MCF 10A (cell line): ENCODE results near the gene ATOX1. TPM values are rescaled to one million over a fixed set of nuclear protein-coding genes. Genes with fewer than 3 reads are reported as not detected.

Experiments used
- BruUV-seq: library from RNA; stranded (reverse); fragments of 400-500 nt; replicated peaks from 2 replicates; lab custom pipeline; 2021; lab: Mats Ljungman, UMichigan
- CTCF ChIA-PET: fragments of 300-600 bp; sonication (Branson Sonifier 250); formaldehyde crosslinking; extraction: SDS; loops from one replicate; lab custom pipeline; 2021; ENCODE audit warnings: antibody characterized with exemption, inconsistent platforms; lab: Yijun Ruan, JAX
- POLR2A ChIA-PET: fragments of 300-600, 350-650 bp; sonication (Branson Sonifier 250); formaldehyde crosslinking; extraction: SDS; loops from one replicate; lab custom pipeline; 2020; ENCODE audit warnings: antibody characterized with exemption, inconsistent platforms; lab: Yijun Ruan, JAX
- DNase-seq: peaks from one replicate; pipeline ENCODE4 v3.0.0-alpha.2; 2018; ENCODE audit not compliant: unreplicated experiment
- H3K27ac Mint-ChIP-seq: one replicate; pipeline ENCODE4 v1.8.0; 2022; ENCODE audit warnings: mild to moderate bottlenecking, low read depth, mixed read lengths; ENCODE audit not compliant: unreplicated experiment
- H3K27me3 Mint-ChIP-seq: one replicate; pipeline ENCODE4 v1.8.0; 2022; ENCODE audit warnings: mixed read lengths; ENCODE audit not compliant: insufficient read depth, unreplicated experiment
- H3K36me3 Mint-ChIP-seq: one replicate; pipeline ENCODE4 v1.8.0; 2022; ENCODE audit warnings: mild to moderate bottlenecking, moderate library complexity, mixed read lengths; ENCODE audit not compliant: insufficient read depth, unreplicated experiment
- H3K4me1 Mint-ChIP-seq: one replicate; pipeline ENCODE4 v1.8.0; 2022; ENCODE audit warnings: mixed read lengths; ENCODE audit not compliant: insufficient read depth, unreplicated experiment
- H3K4me3 Mint-ChIP-seq: one replicate; pipeline ENCODE4 v1.8.0; 2022; ENCODE audit warnings: mild to moderate bottlenecking, moderate library complexity, mixed read lengths; ENCODE audit not compliant: unreplicated experiment
- H3K9me3 Mint-ChIP-seq: one replicate; pipeline ENCODE4 v1.8.0; 2022; ENCODE audit warnings: mixed read lengths; ENCODE audit not compliant: unreplicated experiment
- CTCF ChIP-seq: fragments of 200-600 bp; IDR thresholded peaks from one replicate; pipeline ENCODE4 v1.8.0; 2022; ENCODE audit warnings: antibody characterized with exemption, mild to moderate bottlenecking; ENCODE audit not compliant: unreplicated experiment
- intact Hi-C: fragments of 100-400 bp; cut with micrococcal nuclease; formaldehyde crosslinking; loops from 2 replicates; pipeline ENCODE4 v1.14.1; 2022
- total RNA-seq: library from RNA; stranded (reverse); gene quantifications from 2 replicates; pipeline ENCODE4 v1.2.3, GENCODE V29; 2022

Gene ATOX1
- total RNA-seq, 1 experiment from 2014 or later, result 155 TPM

DNA sequence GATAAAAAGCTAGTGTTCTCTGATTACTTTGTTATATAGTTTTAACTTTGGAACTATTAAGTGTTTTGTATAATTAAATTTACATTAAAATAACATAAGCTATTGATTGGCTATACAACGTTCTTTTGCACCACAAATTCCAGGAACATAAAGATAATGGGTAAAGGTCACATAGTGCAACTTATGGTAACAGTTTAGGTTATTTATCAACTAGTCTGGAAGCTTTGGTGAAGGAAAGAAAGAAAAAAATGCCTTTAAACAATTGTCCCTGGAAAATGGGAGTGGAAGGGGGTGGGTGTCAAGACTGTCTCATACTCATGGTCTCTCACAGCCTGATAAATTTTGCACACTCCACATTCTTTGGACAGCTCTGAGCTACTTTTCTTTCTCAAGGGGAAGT is 54.7 kb downstream of the ATOX1 start:
- intact Hi-C loops, result no loop called here
- H3K4me3 Mint-ChIP-seq, result no peak overlapping the region
- ChIA-PET CTCF (interaction anchor here (0.8 to 11.4 kb wide), 9 partner anchors 13 to 52 kb away, joined by 3 to 68 read pairs (median 5); no protein-coding TSS in a partner anchor), POLR2A (interaction anchor here (0.8 to 1.3 kb wide), 5 partner anchors 21 to 69 kb away, joined by 3 to 4 read pairs (median 3); partner anchors contain the start of gene G3BP1)
- no peak overlapping the region for H3K27ac Mint-ChIP-seq
- H3K27me3 Mint-ChIP-seq, result no peaks in the 10 kb centered on the region
- peaks cover 16% of the 10 kb centered on the region for H3K4me1 Mint-ChIP-seq
- no peak for TF ChIP-seq CTCF
- no peak for DNase-seq
- no peaks in the 10 kb centered on the region for H3K9me3 Mint-ChIP-seq
- no TSS peak for BruUV-seq
- H3K36me3 Mint-ChIP-seq, result no peaks in the 10 kb centered on the region

DNA sequence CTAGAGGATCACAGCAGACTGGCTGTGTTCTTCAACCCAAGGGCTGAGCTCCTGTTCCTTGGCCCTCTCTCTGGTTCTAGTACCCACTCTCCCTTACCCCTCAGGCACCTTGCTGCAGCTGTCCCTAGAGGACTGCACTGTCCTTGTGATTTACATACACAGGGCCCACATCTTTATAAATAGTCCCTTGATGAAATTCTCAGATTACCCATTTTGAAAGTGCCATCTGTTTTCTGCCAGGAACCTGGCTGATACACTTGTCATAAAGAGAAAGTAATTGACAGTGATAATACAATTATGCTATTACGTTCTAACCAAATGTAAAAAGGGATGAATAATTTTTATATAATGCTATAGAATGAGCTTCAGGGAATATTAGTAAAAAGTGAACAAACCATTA is 55.2 kb downstream of the ATOX1 start:
- Mint-ChIP-seq H3K9me3 (no peaks in the 10 kb centered on the region), H3K4me3 (no peak overlapping the region), H3K27ac (no peak overlapping the region), H3K36me3 (no peaks in the 10 kb centered on the region), H3K27me3 (no peaks in the 10 kb centered on the region), H3K4me1 (peaks cover 18% of the 10 kb centered on the region)
- TF ChIP-seq CTCF, result no peak
- ChIA-PET POLR2A (interaction anchor here (0.6 to 1.3 kb wide), 6 partner anchors 9 to 70 kb away, joined by 3 to 5 read pairs (median 3); partner anchors contain the start of gene G3BP1), CTCF (interaction anchor here (0.7 to 11.4 kb wide), 11 partner anchors 12 to 54 kb away, joined by 3 to 68 read pairs (median 4); no protein-coding TSS in a partner anchor)
- no peak for DNase-seq
- intact Hi-C loops, result no loop called here
- no TSS peak for BruUV-seq

DNA sequence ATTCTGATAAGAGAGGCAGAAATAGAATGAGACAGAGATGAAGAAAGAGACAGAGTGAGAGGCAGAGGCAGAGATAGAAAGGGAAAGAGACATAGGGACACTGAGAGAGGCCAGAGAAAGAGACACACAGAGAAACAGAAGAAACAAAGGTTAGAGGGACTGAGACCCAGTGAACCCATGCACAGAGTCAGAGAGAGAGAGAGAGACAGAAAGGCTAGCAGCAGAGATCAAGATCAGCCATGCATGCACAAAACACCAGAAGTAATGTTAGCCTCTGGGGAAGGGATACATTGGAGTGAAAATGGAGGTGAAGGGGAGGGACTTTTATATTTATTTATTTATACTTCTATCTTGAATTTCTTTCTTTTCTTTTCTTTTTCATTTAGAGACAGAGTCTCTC is 57.6 kb downstream of the ATOX1 start:
- intact Hi-C loops, result no loop called here
- TF ChIP-seq CTCF, result no peak
- Mint-ChIP-seq H3K27me3 (no peaks in the 10 kb centered on the region), H3K4me1 (peaks cover 18% of the 10 kb centered on the region), H3K9me3 (no peaks in the 10 kb centered on the region), H3K36me3 (no peaks in the 10 kb centered on the region), H3K27ac (no peak overlapping the region), H3K4me3 (no peak overlapping the region)
- POLR2A ChIA-PET, result interaction anchor here (0.6 kb wide), 1 partner anchor 169 kb away, joined by 4 read pairs; no protein-coding TSS in a partner anchor
- no TSS peak for BruUV-seq
- CTCF ChIA-PET, result interaction anchor here (0.7 to 11.4 kb wide), 4 partner anchors 17 to 100 kb away, joined by 3 to 68 read pairs (median 10); no protein-coding TSS in a partner anchor
- DNase-seq, result no peak

DNA sequence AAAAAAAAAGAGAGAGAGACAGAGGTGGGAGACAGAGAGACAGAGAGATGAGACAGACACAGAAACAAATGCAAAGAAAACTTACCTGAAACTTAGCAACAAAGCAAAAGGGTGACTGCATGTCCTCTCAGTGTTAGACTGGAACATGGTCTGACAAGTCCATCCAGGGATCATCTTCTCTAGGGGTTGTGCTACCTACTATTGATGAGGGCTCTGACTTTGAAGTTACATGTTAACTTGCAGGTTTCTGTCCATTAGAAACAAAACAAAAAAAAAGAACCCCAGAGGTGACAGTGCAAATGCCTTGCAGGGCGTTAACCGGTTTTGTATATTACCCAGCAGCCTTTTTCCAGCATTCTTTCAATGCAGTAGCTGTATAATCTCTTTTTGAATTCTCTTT is 58.1 kb downstream of the ATOX1 start:
- ChIA-PET CTCF (interaction anchor here (0.7 to 11.4 kb wide), 7 partner anchors 16 to 100 kb away, joined by 3 to 68 read pairs (median 4); no protein-coding TSS in a partner anchor), POLR2A (no interaction called here)
- Mint-ChIP-seq H3K36me3 (no peaks in the 10 kb centered on the region), H3K9me3 (no peaks in the 10 kb centered on the region), H3K27me3 (no peaks in the 10 kb centered on the region), H3K27ac (peak overlapping the region; percentile 58), H3K4me1 (peaks cover 18% of the 10 kb centered on the region), H3K4me3 (no peak overlapping the region)
- intact Hi-C loops, result no loop called here
- no peak for TF ChIP-seq CTCF
- BruUV-seq, result no TSS peak
- no peak for DNase-seq
